Glutamatergic neuron (in vitro differentiated cells): ENCODE data around the gene C19orf67. TPM values are rescaled to one million over a fixed set of nuclear protein-coding genes. Genes with fewer than 3 reads are reported as not detected.

Source experiments
- DNase-seq: peaks from one replicate; pipeline ENCODE4 v3.0.0; 2022
- H3K27ac Mint-ChIP-seq: one replicate; pipeline ENCODE4 v1.8.0; 2020; ENCODE audit warnings: mild to moderate bottlenecking, mixed read lengths, inconsistent platforms; ENCODE audit not compliant: unreplicated experiment
- H3K27me3 Mint-ChIP-seq: one replicate; pipeline ENCODE4 v1.8.0; 2020; ENCODE audit warnings: mild to moderate bottlenecking, moderate library complexity, mixed read lengths, inconsistent platforms; ENCODE audit not compliant: unreplicated experiment
- H3K36me3 Mint-ChIP-seq: one replicate; pipeline ENCODE4 v1.8.0; 2020; ENCODE audit warnings: mild to moderate bottlenecking, mixed read lengths, inconsistent platforms; ENCODE audit not compliant: unreplicated experiment
- H3K4me1 Mint-ChIP-seq: one replicate; pipeline ENCODE4 v1.8.0; 2020; ENCODE audit warnings: mild to moderate bottlenecking, low read depth, mixed read lengths, inconsistent platforms; ENCODE audit not compliant: unreplicated experiment
- H3K4me3 Mint-ChIP-seq: one replicate; pipeline ENCODE4 v1.8.0; 2020; ENCODE audit warnings: mild to moderate bottlenecking, mixed read lengths, inconsistent platforms; ENCODE audit not compliant: unreplicated experiment
- H3K9me3 Mint-ChIP-seq: one replicate; pipeline ENCODE4 v1.8.0; 2020; ENCODE audit warnings: mild to moderate bottlenecking, moderate library complexity, mixed read lengths, inconsistent platforms; ENCODE audit not compliant: unreplicated experiment
- total RNA-seq: library from RNA; stranded (reverse); fragmentation: NEBNext Ultra II Directional; extraction: Animal tissue kit (Norgen Biotek cat#: 25700); gene quantifications from one replicate; pipeline ENCODE4 v1.2.1, GENCODE V29; 2021; ENCODE audit not compliant: unreplicated experiment
- TF ChIP-seq, protein P1 (sequence below): fragments of 200-600 bp; sonication (generic); IDR thresholded peaks from one replicate; pipeline ENCODE4 v1.5.0; 2021; ENCODE audit not compliant: partially characterized antibody, unreplicated experiment

The C19orf67 gene
- total RNA-seq, 1 donor from 2014 or later, result 0.71 TPM

DNA sequence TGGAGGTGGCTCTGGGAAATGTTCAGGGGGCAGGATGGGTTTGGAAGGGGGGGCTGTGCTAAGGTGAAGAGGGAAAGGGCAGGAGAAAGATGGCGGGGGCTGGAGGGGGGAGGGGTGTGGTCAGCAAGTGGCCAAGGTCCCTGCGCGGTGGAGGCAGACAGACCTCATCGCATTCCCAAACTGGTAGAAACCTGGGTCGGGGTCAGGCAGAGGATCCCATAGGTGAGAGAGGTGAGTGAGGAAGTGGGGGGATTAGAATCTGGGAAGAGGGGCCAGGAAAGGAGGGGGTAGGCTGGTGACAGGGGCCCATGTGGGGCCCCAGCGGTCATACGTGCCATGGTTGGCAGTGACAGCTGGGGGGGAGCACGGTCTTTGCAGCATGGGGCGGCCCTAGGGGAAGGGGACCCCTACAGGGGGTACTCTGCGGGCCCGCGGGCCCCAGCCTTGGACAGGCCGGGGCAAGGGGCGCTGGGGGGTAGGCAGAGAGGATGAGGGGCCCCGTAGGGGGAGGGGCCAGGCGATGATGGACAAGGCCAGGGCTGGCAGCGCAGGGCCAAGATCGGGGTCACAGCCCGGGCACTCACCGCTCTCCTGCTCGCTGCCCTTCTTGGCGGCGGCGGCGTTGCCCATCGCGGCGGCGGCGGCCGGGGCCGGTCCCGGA, 31.5 kb upstream of the C19orf67 start:
- Mint-ChIP-seq H3K27ac (peak overlapping the region; percentile 75), H3K9me3 (peaks cover 5% of the 10 kb centered on the region), H3K4me3 (peak overlapping the region; percentile 92), H3K27me3 (peaks cover 14% of the 10 kb centered on the region), H3K4me1 (peaks cover 21% of the 10 kb centered on the region), H3K36me3 (no peaks in the 10 kb centered on the region)
- TF ChIP-seq, protein P1, sequence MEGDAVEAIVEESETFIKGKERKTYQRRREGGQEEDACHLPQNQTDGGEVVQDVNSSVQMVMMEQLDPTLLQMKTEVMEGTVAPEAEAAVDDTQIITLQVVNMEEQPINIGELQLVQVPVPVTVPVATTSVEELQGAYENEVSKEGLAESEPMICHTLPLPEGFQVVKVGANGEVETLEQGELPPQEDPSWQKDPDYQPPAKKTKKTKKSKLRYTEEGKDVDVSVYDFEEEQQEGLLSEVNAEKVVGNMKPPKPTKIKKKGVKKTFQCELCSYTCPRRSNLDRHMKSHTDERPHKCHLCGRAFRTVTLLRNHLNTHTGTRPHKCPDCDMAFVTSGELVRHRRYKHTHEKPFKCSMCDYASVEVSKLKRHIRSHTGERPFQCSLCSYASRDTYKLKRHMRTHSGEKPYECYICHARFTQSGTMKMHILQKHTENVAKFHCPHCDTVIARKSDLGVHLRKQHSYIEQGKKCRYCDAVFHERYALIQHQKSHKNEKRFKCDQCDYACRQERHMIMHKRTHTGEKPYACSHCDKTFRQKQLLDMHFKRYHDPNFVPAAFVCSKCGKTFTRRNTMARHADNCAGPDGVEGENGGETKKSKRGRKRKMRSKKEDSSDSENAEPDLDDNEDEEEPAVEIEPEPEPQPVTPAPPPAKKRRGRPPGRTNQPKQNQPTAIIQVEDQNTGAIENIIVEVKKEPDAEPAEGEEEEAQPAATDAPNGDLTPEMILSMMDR, result no peak
- peak; percentile 37 for DNase-seq

DNA sequence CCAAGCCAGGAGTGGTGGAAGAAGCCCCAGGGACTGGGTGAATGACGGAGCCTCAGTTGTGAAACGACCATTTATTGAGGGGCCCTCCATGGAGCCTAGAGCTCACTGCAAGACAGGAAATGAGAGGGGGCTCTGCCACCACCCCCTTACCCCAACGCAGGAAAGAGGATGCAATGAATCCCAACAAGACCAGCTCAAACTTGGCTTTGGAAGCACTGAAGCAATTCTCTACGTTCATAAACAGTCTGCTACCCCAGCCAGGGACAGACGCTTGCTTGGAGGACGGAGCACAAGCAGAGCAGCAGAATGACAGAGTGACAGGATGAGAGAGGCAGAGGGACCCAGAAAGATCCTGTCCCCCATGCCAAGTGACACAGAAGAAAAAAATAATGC, 30.9 kb upstream of the C19orf67 start:
- peaks cover 14% of the 10 kb centered on the region for H3K27me3 Mint-ChIP-seq
- H3K4me1 Mint-ChIP-seq, result peaks cover 21% of the 10 kb centered on the region
- TF ChIP-seq, protein P1, result no peak
- H3K27ac Mint-ChIP-seq, result peak overlapping the region; percentile 75
- no peak for DNase-seq
- H3K36me3 Mint-ChIP-seq, result no peaks in the 10 kb centered on the region
- peak overlapping the region; percentile 92 for H3K4me3 Mint-ChIP-seq
- peaks cover 5% of the 10 kb centered on the region for H3K9me3 Mint-ChIP-seq

DNA sequence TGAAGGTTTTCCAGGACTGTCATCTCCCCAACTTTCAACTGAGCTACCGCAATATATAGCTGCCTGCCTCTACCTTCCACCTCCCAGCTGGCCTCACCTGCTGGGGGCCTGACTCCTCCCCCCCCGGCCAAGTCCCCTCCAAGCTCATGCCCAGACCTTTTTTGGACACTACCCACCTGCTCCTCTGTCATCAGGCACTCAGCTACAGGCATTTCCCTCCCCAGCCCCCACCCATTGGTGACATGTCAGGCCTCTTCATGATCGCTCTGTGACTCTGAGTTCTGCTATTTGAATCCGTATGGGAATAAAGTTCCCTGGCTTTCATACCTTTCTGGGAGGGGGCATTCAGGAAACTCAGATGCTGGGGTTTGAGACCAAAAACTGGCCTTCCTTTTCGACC, 30.2 kb upstream of the C19orf67 start:
- peak overlapping the region; percentile 92 for H3K4me3 Mint-ChIP-seq
- TF ChIP-seq, protein P1, result no peak
- H3K36me3 Mint-ChIP-seq, result no peaks in the 10 kb centered on the region
- peaks cover 21% of the 10 kb centered on the region for H3K4me1 Mint-ChIP-seq
- DNase-seq, result no peak
- H3K27ac Mint-ChIP-seq, result no peak overlapping the region
- H3K27me3 Mint-ChIP-seq, result peaks cover 14% of the 10 kb centered on the region
- H3K9me3 Mint-ChIP-seq, result peaks cover 5% of the 10 kb centered on the region

DNA sequence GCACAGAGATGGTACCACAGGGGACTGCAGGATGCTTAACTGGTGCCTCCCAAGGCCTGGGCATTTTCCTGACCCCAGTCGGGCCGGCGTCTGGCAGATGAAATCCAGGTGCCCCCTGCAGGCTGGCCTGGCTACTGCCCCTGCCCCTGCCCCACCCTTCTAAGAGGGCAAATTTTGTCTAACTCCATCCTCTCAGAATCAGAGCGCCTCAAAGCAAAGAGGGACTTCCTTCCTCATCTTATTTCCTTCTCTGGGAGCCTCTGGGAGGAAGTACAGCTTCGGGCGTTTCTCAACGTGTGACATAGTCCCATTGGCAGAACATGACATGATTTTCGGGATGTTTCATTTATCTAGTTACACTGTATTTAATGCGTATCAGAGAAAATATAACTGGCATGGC, 29.3 kb upstream of the C19orf67 start:
- no peak overlapping the region for H3K4me3 Mint-ChIP-seq
- peaks cover 14% of the 10 kb centered on the region for H3K27me3 Mint-ChIP-seq
- H3K27ac Mint-ChIP-seq, result no peak overlapping the region
- peak; percentile 72 for DNase-seq
- H3K9me3 Mint-ChIP-seq, result peaks cover 5% of the 10 kb centered on the region
- TF ChIP-seq, protein P1, result peak; percentile 58
- H3K4me1 Mint-ChIP-seq, result peaks cover 21% of the 10 kb centered on the region
- H3K36me3 Mint-ChIP-seq, result no peaks in the 10 kb centered on the region

DNA sequence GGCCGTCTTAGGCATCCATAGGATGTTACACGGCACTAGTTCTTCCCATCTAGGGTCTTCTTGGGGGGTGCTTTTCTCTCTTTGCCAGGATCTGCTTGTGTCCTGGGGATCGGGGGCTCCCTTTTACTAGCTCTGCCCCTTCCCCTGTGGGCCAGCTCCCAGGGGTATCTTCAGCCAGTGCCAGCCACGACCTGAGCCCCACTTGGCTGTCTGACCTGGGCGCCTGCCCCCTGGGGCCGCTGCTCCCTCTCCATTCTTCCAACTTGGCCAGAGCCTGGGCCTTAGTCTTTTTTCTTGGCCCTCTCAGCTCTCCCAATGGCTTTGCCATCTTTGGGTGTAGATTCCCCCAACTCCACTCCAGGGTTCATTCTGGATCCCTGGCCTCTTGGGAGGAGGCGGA, 28.9 kb upstream of the C19orf67 start:
- no peaks in the 10 kb centered on the region for H3K36me3 Mint-ChIP-seq
- no peak for DNase-seq
- TF ChIP-seq, protein P1, result no peak
- no peak overlapping the region for H3K27ac Mint-ChIP-seq
- H3K9me3 Mint-ChIP-seq, result peaks cover 5% of the 10 kb centered on the region
- H3K27me3 Mint-ChIP-seq, result peaks cover 14% of the 10 kb centered on the region
- peaks cover 21% of the 10 kb centered on the region for H3K4me1 Mint-ChIP-seq
- no peak overlapping the region for H3K4me3 Mint-ChIP-seq
